GM23338 (cell line): ENCODE results near the gene SOX13. TPM values are rescaled to one million over a fixed set of nuclear protein-coding genes. Genes with fewer than 3 reads are reported as not detected.

Source experiments
- ATAC-seq: fragments of 200-7000 bp; cut with Tn5 transposase; 3 replicates; pipeline ENCODE4 v1.9.1; 2020
- DNase-seq: peaks from one replicate; pipeline ENCODE4 v3.0.0-alpha.2; 2015; ENCODE audit warnings: low spot score
- H2AFZ ChIP-seq: fragments of 200-600 bp; sonication (generic); 2 replicates; pipeline ENCODE4 v1.8.0; 2016; ENCODE audit warnings: antibody characterized with exemption, mild to moderate bottlenecking, moderate library complexity
- H3F3A ChIP-seq: fragments of 200-600 bp; sonication (generic); replicated peaks from 2 replicates; pipeline ENCODE4 v1.8.0; 2017; ENCODE audit warnings: antibody characterized with exemption, mixed run types, low read depth
- H3K27ac ChIP-seq: fragments of 200-600 bp; sonication (generic); 2 replicates; pipeline ENCODE4 v1.6.1; 2016; ENCODE audit warnings: low read depth
- H3K27me3 ChIP-seq: fragments of 200-600 bp; sonication (generic); 2 replicates; pipeline ENCODE4 v1.8.0; 2016; ENCODE audit warnings: mild to moderate bottlenecking, mixed run types, moderate library complexity; ENCODE audit not compliant: insufficient read depth
- H3K36me3 ChIP-seq: fragments of 200-600 bp; sonication (generic); 2 replicates; pipeline ENCODE4 v1.8.0; 2016; ENCODE audit warnings: mild to moderate bottlenecking; ENCODE audit not compliant: insufficient read depth
- H3K4me1 ChIP-seq: fragments of 200-600 bp; sonication (generic); 2 replicates; pipeline ENCODE4 v1.8.0; 2016; ENCODE audit warnings: mild to moderate bottlenecking, moderate library complexity; ENCODE audit not compliant: insufficient read depth
- H3K4me2 ChIP-seq: fragments of 200-600 bp; sonication (generic); 2 replicates; pipeline ENCODE4 v1.7.1; 2017; ENCODE audit warnings: mixed run types
- H3K4me3 ChIP-seq: fragments of 200-600 bp; sonication (generic); 2 replicates; pipeline ENCODE4 v1.6.1; 2016; ENCODE audit warnings: mixed run types
- H3K79me2 ChIP-seq: fragments of 200-600 bp; sonication (generic); replicated peaks from 2 replicates; pipeline ENCODE4 v1.8.0; 2017; ENCODE audit warnings: mild to moderate bottlenecking; ENCODE audit not compliant: insufficient read depth
- H3K9me2 ChIP-seq: fragments of 200-600 bp; sonication (generic); 2 replicates; pipeline ENCODE4 v1.8.0; 2017; ENCODE audit not compliant: insufficient read depth
- H4K20me1 ChIP-seq: fragments of 200-600 bp; sonication (generic); replicated peaks from 2 replicates; pipeline ENCODE4 v1.8.0; 2017; ENCODE audit warnings: mild to moderate bottlenecking; ENCODE audit not compliant: insufficient read depth
- H3K27ac Mint-ChIP-seq: 2 replicates; pipeline ENCODE4 v1.8.0; 2020; ENCODE audit warnings: inconsistent platforms, mild to moderate bottlenecking, moderate library complexity, mixed read lengths
- H3K27me3 Mint-ChIP-seq: 3 replicates; pipeline ENCODE4 v1.8.0; 2022; ENCODE audit warnings: low read depth, mild to moderate bottlenecking, moderate library complexity, mixed read lengths, inconsistent platforms; ENCODE audit not compliant: insufficient read depth, poor library complexity
- H3K36me3 Mint-ChIP-seq: 3 replicates; pipeline ENCODE4 v1.8.0; 2021; ENCODE audit warnings: low read depth, mild to moderate bottlenecking, inconsistent platforms, moderate library complexity, mixed read lengths
- H3K4me1 Mint-ChIP-seq: 3 replicates; pipeline ENCODE4 v1.8.0; 2020; ENCODE audit warnings: mild to moderate bottlenecking, inconsistent platforms, mixed read lengths
- H3K4me3 Mint-ChIP-seq: 3 replicates; pipeline ENCODE4 v1.8.0; 2021; ENCODE audit warnings: moderate library complexity, mild to moderate bottlenecking, inconsistent platforms, mixed read lengths
- H3K9me3 Mint-ChIP-seq: 3 replicates; pipeline ENCODE4 v1.8.0; 2020; ENCODE audit warnings: moderate library complexity, mild to moderate bottlenecking, inconsistent platforms, mixed read lengths
- CTCF ChIP-seq, 2 experiments: fragments of 200-600 bp in 1 of 2; sonication (generic) in 1 of 2; conservative IDR thresholded peaks; 2 replicates each; pipeline versions ENCODE4 v1.5.1 to v1.6.1; 2016 to 2017; ENCODE audit warnings: antibody characterized with exemption in 2 of 2, low read depth in 2 of 2, mild to moderate bottlenecking in 2 of 2, moderate library complexity in 1 of 2
- JUNB ChIP-seq: IDR thresholded peaks from one replicate; pipeline ENCODE4 v1.6.1; 2016; ENCODE audit warnings: antibody characterized with exemption; ENCODE audit not compliant: unreplicated experiment
- NANOG ChIP-seq: IDR thresholded peaks from 2 replicates; pipeline ENCODE4 v1.6.1; 2016; ENCODE audit warnings: antibody characterized with exemption, borderline replicate concordance
- POLR2AphosphoS5 ChIP-seq: IDR thresholded peaks from 2 replicates; pipeline ENCODE4 v1.6.1; 2016; ENCODE audit warnings: antibody characterized with exemption, low read depth
- ZNF114 ChIP-seq: fragments of 250-450 bp; sonication (Bioruptor Pico); IDR thresholded peaks from 2 replicates; pipeline ENCODE4 v1.5.0; 2020; ENCODE audit warnings: mild to moderate bottlenecking, moderate library complexity
- ZNF462 ChIP-seq: fragments of 250-450 bp; sonication (Bioruptor Pico); IDR thresholded peaks from 2 replicates; pipeline ENCODE4 v1.5.0; 2020; ENCODE audit warnings: mild to moderate bottlenecking, moderate library complexity
- polyA plus RNA-seq: library from polyadenylated mRNA; unstranded; fragments of >200 nt; fragmentation: Nextera tagmentation; extraction: Ambion mirVana; gene quantifications from 2 replicates; pipeline ENCODE4 v1.2.1, GENCODE V29; 2016
- total RNA-seq: library from RNA; depleted of rRNA; stranded (reverse); fragments of >200 nt; shearing (Covaris generic); gene quantifications from 2 replicates; pipeline ENCODE4 v1.2.3, GENCODE V29; 2014

The SOX13 gene
- total and polyA plus RNA-seq, 2 experiments from 2014 or later = 28.6 to 123 TPM

- no peak for TF ChIP-seq ZNF462 (CRISPR knock-in tag)
- no peak for TF ChIP-seq ZNF114 (CRISPR knock-in tag)
- TF ChIP-seq NANOG = no peak
These were observed 31.6 kb downstream of the SOX13 start (continued) for GRCh38 chr1:204104331-204105130.

- Histone ChIP-seq H3K9me2 (no peaks in the 10 kb centered on the region), H3K4me2 (0 out of 2 replicates have a peak overlapping the region, but pooled peaks have one; percentile 19), H3K36me3 (no peaks in the 10 kb centered on the region), H4K20me1 (peaks cover 43% of the 10 kb centered on the region), H3K4me3 (no peak overlapping the region), H3F3A (0 out of 2 replicates have a peak, but pooled peaks cover 5% of the 10 kb centered on the region), H3K27me3 (no peaks in the 10 kb centered on the region), H3K27ac (no peak overlapping the region), H2AFZ (no peak overlapping the region), H3K4me1 (peaks cover 82% of the 10 kb centered on the region), H3K79me2 (peaks cover 93% of the 10 kb centered on the region)
- no peak for ATAC-seq
- Mint-ChIP-seq H3K4me1 (peaks cover 81% of the 10 kb centered on the region), H3K27ac (peak overlapping the region; percentile 79), H3K27me3 (peaks cover 28% of the 10 kb centered on the region), H3K36me3 (peaks cover 6% of the 10 kb centered on the region; the same call in 1 of the 3 replicates), H3K9me3 (no peaks in the 10 kb centered on the region), H3K4me3 (no peak overlapping the region; the same call in 2 of the 3 replicates)
- DNase-seq = no peak
- TF ChIP-seq JUNB = no peak
- TF ChIP-seq ZNF114 (CRISPR knock-in tag) = no peak
- TF ChIP-seq POLR2AphosphoS5 = no peak
- TF ChIP-seq CTCF (conservative IDR thresholded peaks at IDR 0.05; ENCODE audit: low read depth in 2 of 2) = no peak
- no peak for TF ChIP-seq ZNF462 (CRISPR knock-in tag)
These were observed 32.2 kb downstream of the SOX13 start for GRCh38 chr1:204105131-204105515.
